Body of pancreas (tissue), 4 donors: Measurements from ENCODE around the gene TGM3. TPM values are rescaled to one million over a fixed set of nuclear protein-coding genes. Genes with fewer than 3 reads are reported as not detected.

Experiments used
- ATAC-seq: fragments of 150-250 bp; one replicate; pipeline ENCODE4 v1.9.1; 2016
- DNase-seq, 4 donors: peaks; one replicate each; pipeline ENCODE4 v3.0.0-alpha.2; 2019
- H3K27ac ChIP-seq, 4 donors: fragments of 200-600 bp; sonication (generic); 1 replicate in 3 of 4; 2 replicates in 1 of 4; pipeline versions ENCODE4 v1.5.1 to v1.6.1; 2016 to 2019; ENCODE audit warnings: mild to moderate bottlenecking in 1 of 4, mixed read lengths in 1 of 4, moderate library complexity in 1 of 4
- H3K27me3 ChIP-seq, 2 donors: fragments of 200-600 bp; sonication (generic); one replicate each; pipeline ENCODE4 v1.6.0; 2016; ENCODE audit warnings: mild to moderate bottlenecking in 1 of 2
- H3K36me3 ChIP-seq, 2 donors: fragments of 200-600 bp; sonication (generic); replicated peaks in 1 of 2; 2 replicates each; pipeline ENCODE4 v1.5.1; 2016; ENCODE audit warnings: low read depth in 2 of 2; ENCODE audit not compliant: insufficient read depth in 1 of 2
- H3K4me1 ChIP-seq: fragments of 200-600 bp; sonication (generic); one replicate; pipeline ENCODE4 v1.6.0; 2016
- H3K4me3 ChIP-seq, 2 donors: fragments of 200-600 bp; sonication (generic); 1 replicate in 1 of 2; 2 replicates in 1 of 2; pipeline ENCODE4 v1.5.1; 2016 to 2019
- H3K9me3 ChIP-seq, 3 donors: fragments of 200-600 bp; sonication (generic); 1 replicate in 2 of 3; 2 replicates in 1 of 3; pipeline ENCODE4 v1.5.1; 2016
- CTCF ChIP-seq, 7 experiments: fragments of 450-650 bp in 4 of 7; fragments of 200-600 bp in 3 of 7; sonication (generic) in 3 of 7; IDR thresholded peaks; one replicate each; pipeline ENCODE4 v1.5.1; 2016 to 2019; ENCODE audit warnings: antibody characterized with exemption in 7 of 7
- POLR2A ChIP-seq, 3 donors: fragments of 450-650 bp; IDR thresholded peaks; one replicate each; pipeline ENCODE4 v1.6.1; 2016; ENCODE audit warnings: antibody characterized with exemption in 3 of 3, mild to moderate bottlenecking in 2 of 3
- WGBS, 2 donors: methylation state at CpG; one replicate each; pipeline ENCODE4 v1.1.5; 2017; 5-methylcytosine and 5-hydroxymethylcytosine counted together
- intact Hi-C: fragments of 100-400 bp; cut with DNase I; formaldehyde crosslinking; loops from one replicate; pipeline ENCODE4 v1.15.1; 2023
- total RNA-seq, 2 donors: library from RNA; depleted of rRNA; stranded (reverse); fragments of >200 nt; gene quantifications; one replicate each; pipeline ENCODE4 v1.1.0, GENCODE V29; 2016

TGM3 gene
- total RNA-seq, 2 donors from 2014 or later: 0.26 TPM; not detected in 1

DNA sequence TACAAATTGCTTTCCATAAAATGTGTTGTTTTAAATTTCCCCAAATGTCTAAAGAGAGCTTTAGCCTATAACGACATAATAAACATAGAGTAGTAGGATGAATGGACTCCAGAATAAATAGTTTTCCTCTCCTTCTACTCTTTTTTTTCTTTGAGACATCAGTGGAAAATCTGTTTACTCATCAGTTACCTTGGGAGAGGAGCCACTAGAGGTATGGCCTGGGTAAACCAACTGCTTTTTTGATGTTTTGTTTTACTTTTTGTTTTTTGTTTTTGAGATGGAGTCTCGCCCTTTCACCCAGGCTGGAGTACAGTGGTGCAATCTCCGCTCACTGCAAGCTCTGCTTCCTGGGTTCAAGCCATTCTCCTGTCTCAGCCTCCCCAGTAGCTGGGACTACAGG lies 8.3 kb upstream of the TGM3 start:
- intact Hi-C loops: no loop called here
- DNase-seq (no peak), ATAC-seq (no peak)
- Histone ChIP-seq H3K4me1 (peaks cover 22% of the 10 kb centered on the region), H3K4me3 (no peak overlapping the region), H3K36me3 (no peaks in the 10 kb centered on the region), H3K27ac (peak overlapping the region in 2 of 4 donors; percentile 12 to 87), H3K27me3 (no peaks in the 10 kb centered on the region), H3K9me3 (no peaks in the 10 kb centered on the region)
- 89 to 95% methylated on average over 3 of the region's 3 CpGs for WGBS, 2 donors
- no peak for TF ChIP-seq POLR2A (IDR thresholded peaks at IDR 0.05)
- TF ChIP-seq CTCF (IDR thresholded peaks at IDR 0.05): no peak

- peaks cover 19% of the 10 kb centered on the region for H3K4me1 ChIP-seq
- WGBS, 2 donors: 36 to 40% methylated on average over 8 to 11 of the region's 11 CpGs
- intact Hi-C loops: no loop called here
- H3K4me3 ChIP-seq: no peak overlapping the region
- ATAC-seq: peak; percentile 17
- TF ChIP-seq CTCF (IDR thresholded peaks at IDR 0.05): no peak
- no peak for TF ChIP-seq POLR2A (IDR thresholded peaks at IDR 0.05)
- no peaks in the 10 kb centered on the region for H3K36me3 ChIP-seq
- no peaks in the 10 kb centered on the region for H3K27me3 ChIP-seq
- DNase-seq: no peak
- peak overlapping the region; percentile 43 to 87 (median 76) for H3K27ac ChIP-seq
- H3K9me3 ChIP-seq: no peaks in the 10 kb centered on the region
Measured at GRCh38 chr20:2289475-2289874, 6.3 kb upstream of the TGM3 start.

- TF ChIP-seq CTCF (IDR thresholded peaks at IDR 0.05) (no peak), POLR2A (IDR thresholded peaks at IDR 0.05) (no peak)
- Histone ChIP-seq H3K36me3 (no peaks in the 10 kb centered on the region), H3K4me3 (no peak overlapping the region), H3K27me3 (no peaks in the 10 kb centered on the region), H3K4me1 (peaks cover 19% of the 10 kb centered on the region), H3K27ac (peak overlapping the region in 3 of 4 donors; percentile 66 to 87 (median 87)), H3K9me3 (no peaks in the 10 kb centered on the region)
- no peak for DNase-seq
- intact Hi-C loops: no loop called here
- ATAC-seq: no peak
- WGBS, 2 donors: 79 to 84% methylated on average over 5 of the region's 5 CpGs
Measured at GRCh38 chr20:2290486-2290885, 5.3 kb upstream of the TGM3 start.

GRCh38 chr20:2292416-2293110 lies 3.2 kb upstream of the TGM3 start:
- ATAC-seq (no peak), DNase-seq (peak in 1 of 4 donors; percentile 57)
- intact Hi-C loops: no loop called here
- H3K36me3 ChIP-seq: no peaks in the 10 kb centered on the region
- H3K27ac ChIP-seq: no peak overlapping the region
- no peak overlapping the region for H3K4me3 ChIP-seq
- no peaks in the 10 kb centered on the region for H3K9me3 ChIP-seq
- TF ChIP-seq CTCF (IDR thresholded peaks at IDR 0.05) (no peak), POLR2A (IDR thresholded peaks at IDR 0.05) (no peak)
- WGBS, 2 donors: 68 to 82% methylated on average over 7 to 8 of the region's 8 CpGs
- H3K4me1 ChIP-seq: peaks cover 36% of the 10 kb centered on the region
- H3K27me3 ChIP-seq: no peaks in the 10 kb centered on the region

DNA sequence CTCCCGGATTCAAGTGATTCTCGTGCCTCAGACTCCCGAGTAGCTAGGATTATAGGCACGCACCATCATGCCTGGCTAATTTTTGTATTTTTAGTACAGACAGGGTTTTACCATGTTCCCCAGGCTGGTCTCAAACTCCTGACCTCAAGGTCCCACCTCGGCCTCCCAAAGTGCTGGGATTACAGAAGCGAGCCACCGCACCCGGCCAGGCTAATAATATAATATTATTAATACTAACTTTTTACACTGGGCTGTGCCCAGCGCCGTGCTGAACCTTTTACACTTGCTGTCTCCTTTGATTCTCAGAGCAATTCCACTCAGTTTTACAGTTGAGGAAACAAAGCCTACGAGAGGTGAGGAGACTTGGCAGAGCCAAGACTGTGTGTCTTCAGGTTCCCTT lies 2.3 kb upstream of the TGM3 start:
- peaks cover 40% of the 10 kb centered on the region for H3K4me1 ChIP-seq
- H3K36me3 ChIP-seq: no peaks in the 10 kb centered on the region
- H3K9me3 ChIP-seq: no peaks in the 10 kb centered on the region
- H3K27ac ChIP-seq: no peak overlapping the region
- TF ChIP-seq CTCF (IDR thresholded peaks at IDR 0.05): no peak
- no peak for TF ChIP-seq POLR2A (IDR thresholded peaks at IDR 0.05)
- intact Hi-C loops: no loop called here
- no peak for DNase-seq
- no peak overlapping the region for H3K4me3 ChIP-seq
- WGBS, 2 donors: 82 to 83% methylated on average over 11 of the region's 11 CpGs
- no peaks in the 10 kb centered on the region for H3K27me3 ChIP-seq
- ATAC-seq: no peak
